Epidermal melanocyte (primary cell): ENCODE data around the gene SLC4A2.

ENCODE experiments used
- DNase-seq: peaks from one replicate; pipeline ENCODE4 v3.0.0; 2011; ENCODE audit warnings: low spot score; ENCODE audit not compliant: insufficient read length

Gene SLC4A2

GRCh38 chr7:151062399-151063211 lies 3.2 kb downstream of the SLC4A2 start:
- no peak for DNase-seq

GRCh38 chr7:151063212-151063561 lies 3.8 kb downstream of the SLC4A2 start:
- no peak for DNase-seq

- DNase-seq, result no peak
These were observed 5.1 kb downstream of the SLC4A2 start for GRCh38 chr7:151064454-151064853.

- DNase-seq, result no peak
These were observed 5.6 kb downstream of the SLC4A2 start for GRCh38 chr7:151064993-151065392.

- no peak for DNase-seq
These were observed 6.1 kb downstream of the SLC4A2 start for GRCh38 chr7:151065516-151065915.

GRCh38 chr7:151066273-151066974 lies 7.0 kb downstream of the SLC4A2 start:
- DNase-seq, result no peak

- DNase-seq, result no peak
These were observed 8.8 kb downstream of the SLC4A2 start for GRCh38 chr7:151068069-151068773.

- no peak for DNase-seq
These were observed 10.6 kb downstream of the SLC4A2 start for GRCh38 chr7:151069841-151070573.

GRCh38 chr7:151070574-151070960 lies 11.2 kb downstream of the SLC4A2 start:
- no peak for DNase-seq

GRCh38 chr7:151071032-151071866 lies 11.9 kb downstream of the SLC4A2 start:
- no peak for DNase-seq

GRCh38 chr7:151073990-151074389 lies 14.6 kb downstream of the SLC4A2 start:
- DNase-seq, result no peak

GRCh38 chr7:151074817-151075661 lies 15.7 kb downstream of the SLC4A2 start:
- no peak for DNase-seq

- DNase-seq, result no peak
These were observed 16.2 kb downstream of the SLC4A2 start for GRCh38 chr7:151075662-151075971.

GRCh38 chr7:151075978-151076426 lies 16.6 kb downstream of the SLC4A2 start:
- DNase-seq, result no peak

- no peak for DNase-seq
These were observed 17.7 kb downstream of the SLC4A2 start for GRCh38 chr7:151076863-151077704.

- no peak for DNase-seq
These were observed 18.4 kb downstream of the SLC4A2 start for GRCh38 chr7:151077705-151078232.

GRCh38 chr7:151078233-151079040 lies 19.0 kb downstream of the SLC4A2 start:
- DNase-seq, result no peak
